ENCODE results near the gene CD28. TPM values are rescaled to one million over a fixed set of nuclear protein-coding genes. Genes with fewer than 3 reads are reported as not detected.
A peak's percentile ranks its signal among the peaks of the same experiment; 100 is the strongest.

The CD28 gene
- total and polyA plus RNA-seq, 7 experiments from 2014 or later, result 52.2 to 224 (median 113) TPM

DNA sequence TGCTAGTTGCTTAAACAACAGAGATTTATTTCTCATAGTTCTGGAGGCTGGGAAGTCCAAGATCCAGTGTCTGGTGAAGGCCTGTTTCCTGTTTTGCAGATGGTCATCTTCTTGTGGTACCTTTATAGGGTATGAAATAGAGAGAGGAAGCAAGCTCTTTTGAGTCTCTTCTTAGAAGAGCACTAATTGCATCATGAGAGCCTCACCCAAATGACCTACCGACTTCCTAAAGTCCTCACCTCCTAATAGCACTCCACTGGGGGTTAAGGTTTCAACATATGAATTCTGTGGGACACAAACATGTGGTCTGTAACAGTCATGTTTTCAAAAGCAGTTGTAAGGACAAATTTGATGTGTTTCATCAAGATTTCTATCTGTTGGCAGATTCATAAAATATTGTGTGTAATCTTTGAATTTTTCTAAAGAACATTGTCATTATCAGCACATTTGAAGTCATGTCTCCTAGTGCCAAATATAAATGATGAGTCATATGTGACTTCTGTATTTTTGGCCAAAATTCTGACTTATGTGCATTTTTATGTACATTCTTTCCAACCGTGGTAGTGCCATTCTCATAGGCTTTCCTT is 45.3 kb downstream of the CD28 start:
- Histone ChIP-seq H3K4me3 (ENCODE audit: low read length) (no peak overlapping the region), H3K9me3 (ENCODE audit: control insufficient read depth in 2 of 3, low read length in 3 of 3) (peaks cover 0 to 6% (median 3%) of the 10 kb centered on the region in 3 experiments), H3K27ac (ENCODE audit: low read depth, low read length) (no peak overlapping the region), H3K27me3 (ENCODE audit: control insufficient read depth in 2 of 2, insufficient read depth in 2 of 2, low read length in 2 of 2) (no peaks in the 10 kb centered on the region), H3K4me1 (ENCODE audit: control insufficient read depth in 2 of 2, insufficient read depth in 2 of 2, low read length in 2 of 2) (peaks cover 12 to 22% of the 10 kb centered on the region in 2 donors), H3K36me3 (ENCODE audit: control insufficient read depth in 2 of 3, insufficient read depth in 3 of 3, low read length in 3 of 3) (no peaks in the 10 kb centered on the region)
- peak overlapping the region in 7 of 9 donors; percentile 4 to 56 (median 38) for H3K27ac Mint-ChIP-seq
- CTCF ChIA-PET, result interaction anchor here (0.6 kb wide), 1 partner anchor 537 kb away, joined by 4 read pairs; no protein-coding TSS in a partner anchor
- peaks cover 22 to 68% (median 57%) of the 10 kb centered on the region in 7 donors for H3K4me1 Mint-ChIP-seq
- intact Hi-C loops (cut with micrococcal nuclease), result no loop called here
- ATAC-seq, result no peak
- DNase-seq, result no peak
- no peak overlapping the region for H3K4me3 Mint-ChIP-seq
- peaks cover 12 to 77% (median 43%) of the 10 kb centered on the region in 5 donors for H3K36me3 Mint-ChIP-seq
- peaks cover 0 to 30% (median 19%) of the 10 kb centered on the region in 11 donors for H3K9me3 Mint-ChIP-seq
- POLR2A ChIA-PET, result interaction anchor here (1.1 to 5.1 kb wide), 4 partner anchors 11 to 81 kb away, joined by 3 to 31 read pairs (median 4); no protein-coding TSS in a partner anchor
- no peaks in the 10 kb centered on the region for H3K27me3 Mint-ChIP-seq

DNA sequence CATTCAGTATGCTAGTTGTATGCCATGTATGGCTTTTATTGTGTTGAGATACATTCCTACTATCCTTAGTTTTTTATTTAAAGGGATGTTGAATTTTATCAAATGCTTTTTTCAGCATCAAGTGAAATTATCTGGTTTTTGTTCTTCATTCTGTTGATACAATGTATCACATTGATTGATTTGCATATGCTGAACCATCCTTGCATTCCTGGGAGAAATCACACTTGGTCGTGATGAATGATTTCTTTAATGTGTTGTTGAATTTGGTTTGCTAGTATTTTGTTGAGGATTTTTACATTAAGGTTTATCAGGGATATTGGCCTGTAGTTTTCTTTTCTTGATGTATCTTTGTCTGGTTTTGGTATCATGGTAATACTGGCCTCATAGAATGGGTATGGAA is 49.7 kb downstream of the CD28 start:
- H3K9me3 ChIP-seq (ENCODE audit: control insufficient read depth in 2 of 3, low read length in 3 of 3), result peaks cover 0 to 6% (median 3%) of the 10 kb centered on the region in 3 experiments
- intact Hi-C loops (cut with micrococcal nuclease), result no loop called here
- no peaks in the 10 kb centered on the region for H3K27me3 ChIP-seq (ENCODE audit: control insufficient read depth in 2 of 2, insufficient read depth in 2 of 2, low read length in 2 of 2)
- no peak overlapping the region for H3K27ac ChIP-seq (ENCODE audit: low read depth, low read length)
- H3K27ac Mint-ChIP-seq, result peak overlapping the region in 4 of 9 donors; percentile 11 to 56 (median 26)
- H3K4me3 Mint-ChIP-seq, result peak overlapping the region in 1 of 10 donors; percentile 17
- DNase-seq (peak in 1 of 9 donors; percentile 25), ATAC-seq (no peak)
- peaks cover 0 to 45% (median 29%) of the 10 kb centered on the region in 11 donors for H3K9me3 Mint-ChIP-seq
- CTCF ChIA-PET, result no interaction called here
- no peak overlapping the region for H3K4me3 ChIP-seq (ENCODE audit: low read length)
- no peaks in the 10 kb centered on the region for H3K36me3 ChIP-seq (ENCODE audit: control insufficient read depth in 2 of 3, insufficient read depth in 3 of 3, low read length in 3 of 3)
- POLR2A ChIA-PET, result interaction anchor here (0.6 to 1.2 kb wide), 2 partner anchors 16 to 72 kb away, joined by 5 to 6 read pairs; no protein-coding TSS in a partner anchor
- H3K4me1 ChIP-seq (ENCODE audit: control insufficient read depth in 2 of 2, insufficient read depth in 2 of 2, low read length in 2 of 2), result peaks cover 0 to 12% of the 10 kb centered on the region in 2 donors
- peaks cover 29 to 83% (median 71%) of the 10 kb centered on the region in 5 donors for H3K36me3 Mint-ChIP-seq
- no peaks in the 10 kb centered on the region for H3K27me3 Mint-ChIP-seq
- H3K4me1 Mint-ChIP-seq, result peaks cover 7 to 57% (median 51%) of the 10 kb centered on the region in 7 donors

GRCh38 chr2:203758841-203759689 is 52.6 kb downstream of the CD28 start:
- peaks cover 0 to 6% (median 3%) of the 10 kb centered on the region in 3 experiments for H3K9me3 ChIP-seq (ENCODE audit: control insufficient read depth in 2 of 3, low read length in 3 of 3)
- H3K36me3 ChIP-seq (ENCODE audit: control insufficient read depth in 2 of 3, insufficient read depth in 3 of 3, low read length in 3 of 3), result no peaks in the 10 kb centered on the region
- H3K27ac ChIP-seq (ENCODE audit: low read depth, low read length), result no peak overlapping the region
- no peak for DNase-seq
- H3K4me1 Mint-ChIP-seq, result peaks cover 18 to 72% (median 67%) of the 10 kb centered on the region in 7 donors
- ChIA-PET POLR2A (interaction anchor here (1.4 to 3.7 kb wide), 3 partner anchors 10 to 40 kb away, joined by 6 to 18 read pairs (median 9); no protein-coding TSS in a partner anchor), CTCF (interaction anchor here (0.6 to 0.7 kb wide), 2 partner anchors 11 to 18 kb away, joined by 3 to 4 read pairs; no protein-coding TSS in a partner anchor)
- H3K4me3 ChIP-seq (ENCODE audit: low read length), result no peak overlapping the region
- H3K4me1 ChIP-seq (ENCODE audit: control insufficient read depth in 2 of 2, insufficient read depth in 2 of 2, low read length in 2 of 2), result peaks cover 16 to 29% of the 10 kb centered on the region in 2 donors
- H3K4me3 Mint-ChIP-seq, result no peak overlapping the region
- H3K9me3 Mint-ChIP-seq, result peaks cover 0 to 42% (median 26%) of the 10 kb centered on the region in 11 donors
- H3K27me3 Mint-ChIP-seq, result no peaks in the 10 kb centered on the region
- no peak for ATAC-seq
- H3K27me3 ChIP-seq (ENCODE audit: control insufficient read depth in 2 of 2, insufficient read depth in 2 of 2, low read length in 2 of 2), result no peaks in the 10 kb centered on the region
- peaks cover 29 to 87% (median 79%) of the 10 kb centered on the region in 5 donors for H3K36me3 Mint-ChIP-seq
- intact Hi-C loops (cut with micrococcal nuclease), result no loop called here
- H3K27ac Mint-ChIP-seq, result peak overlapping the region in 5 of 9 donors; percentile 41 to 73 (median 64)

- POLR2A ChIA-PET, result interaction anchor here (1.4 to 3.7 kb wide), 3 partner anchors 10 to 41 kb away, joined by 6 to 18 read pairs (median 9); no protein-coding TSS in a partner anchor
- Histone ChIP-seq H3K9me3 (ENCODE audit: control insufficient read depth in 2 of 3, low read length in 3 of 3) (peaks cover 0 to 6% (median 3%) of the 10 kb centered on the region in 3 experiments), H3K4me3 (ENCODE audit: low read length) (no peak overlapping the region), H3K27me3 (ENCODE audit: control insufficient read depth in 2 of 2, insufficient read depth in 2 of 2, low read length in 2 of 2) (no peaks in the 10 kb centered on the region), H3K36me3 (ENCODE audit: control insufficient read depth in 2 of 3, insufficient read depth in 3 of 3, low read length in 3 of 3) (no peaks in the 10 kb centered on the region), H3K27ac (ENCODE audit: low read depth, low read length) (no peak overlapping the region), H3K4me1 (ENCODE audit: control insufficient read depth in 2 of 2, insufficient read depth in 2 of 2, low read length in 2 of 2) (peaks cover 23 to 37% of the 10 kb centered on the region in 2 donors)
- DNase-seq, result no peak
- Mint-ChIP-seq H3K4me1 (peaks cover 22 to 75% (median 71%) of the 10 kb centered on the region in 7 donors), H3K9me3 (peaks cover 0 to 38% (median 21%) of the 10 kb centered on the region in 11 donors), H3K27ac (peak overlapping the region in 5 of 9 donors; percentile 55 to 85 (median 64)), H3K27me3 (no peaks in the 10 kb centered on the region), H3K4me3 (peak overlapping the region in 3 of 10 donors; percentile 5 to 11 (median 8)), H3K36me3 (peaks cover 29 to 85% (median 74%) of the 10 kb centered on the region in 5 donors)
- CTCF ChIA-PET, result interaction anchor here (0.7 kb wide), 1 partner anchor 11 kb away, joined by 3 read pairs; no protein-coding TSS in a partner anchor
- no peak for ATAC-seq
- intact Hi-C loops (cut with micrococcal nuclease), result loop anchor here in 1 of 2 donors (2.0 kb wide), 1 partner anchor 23 kb away; no protein-coding TSS in a partner anchor
Measured at GRCh38 chr2:203759690-203760365, 53.4 kb downstream of the CD28 start.

DNA sequence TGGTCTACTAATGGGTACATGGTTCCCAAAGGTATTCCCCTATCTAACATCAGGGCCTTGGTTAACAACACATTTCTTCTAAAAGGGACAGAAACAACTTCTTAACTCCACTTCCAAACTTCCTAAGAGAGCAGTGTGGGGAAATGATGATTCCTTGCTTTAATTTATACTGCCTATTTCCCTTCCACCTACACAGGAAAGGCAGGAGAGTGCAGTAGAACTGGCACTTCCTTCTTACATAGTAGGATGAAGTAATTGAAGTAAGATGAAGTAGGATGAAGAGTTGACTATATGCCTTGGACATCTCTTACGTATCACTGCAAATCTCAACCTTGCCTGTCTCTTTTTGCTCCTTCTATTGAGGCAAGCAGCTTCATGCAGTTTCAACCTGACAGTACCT is 54.7 kb downstream of the CD28 start:
- H3K4me3 ChIP-seq (ENCODE audit: low read length), result no peak overlapping the region
- no peak for ATAC-seq
- intact Hi-C loops (cut with micrococcal nuclease), result loop anchor here in 1 of 2 donors (2.0 kb wide), 1 partner anchor 22 kb away; no protein-coding TSS in a partner anchor
- CTCF ChIA-PET, result no interaction called here
- DNase-seq, result no peak
- Mint-ChIP-seq H3K9me3 (peaks cover 0 to 25% (median 15%) of the 10 kb centered on the region in 11 donors), H3K4me1 (peaks cover 32 to 81% (median 77%) of the 10 kb centered on the region in 7 donors), H3K27me3 (no peaks in the 10 kb centered on the region), H3K27ac (peak overlapping the region in 6 of 9 donors; percentile 18 to 93 (median 74)), H3K4me3 (peak overlapping the region in 1 of 10 donors; percentile 14), H3K36me3 (peaks cover 27 to 81% (median 62%) of the 10 kb centered on the region in 5 donors)
- H3K27ac ChIP-seq (ENCODE audit: low read depth, low read length), result no peak overlapping the region
- POLR2A ChIA-PET, result interaction anchor here (0.6 to 3.7 kb wide), 2 partner anchors 12 to 243 kb away, joined by 3 to 18 read pairs; no protein-coding TSS in a partner anchor
- H3K36me3 ChIP-seq (ENCODE audit: control insufficient read depth in 2 of 3, insufficient read depth in 3 of 3, low read length in 3 of 3), result no peaks in the 10 kb centered on the region
- peaks cover 30 to 48% of the 10 kb centered on the region in 2 donors for H3K4me1 ChIP-seq (ENCODE audit: control insufficient read depth in 2 of 2, insufficient read depth in 2 of 2, low read length in 2 of 2)
- peaks cover 0 to 4% (median 3%) of the 10 kb centered on the region in 3 experiments for H3K9me3 ChIP-seq (ENCODE audit: control insufficient read depth in 2 of 3, low read length in 3 of 3)
- H3K27me3 ChIP-seq (ENCODE audit: control insufficient read depth in 2 of 2, insufficient read depth in 2 of 2, low read length in 2 of 2), result no peaks in the 10 kb centered on the region

Data from naive thymus-derived CD4-positive, alpha-beta T cell (primary cell).